KMS-11 (cell line): ENCODE measurements around the gene FGF11.

Experiments used
- H2AFZ ChIP-seq: fragments of 200-600 bp; sonication (generic); 2 replicates; pipeline ENCODE4 v1.6.1; 2016; ENCODE audit warnings: antibody characterized with exemption, mixed run types, low read depth
- H3K27ac ChIP-seq: fragments of 200-600 bp; sonication (generic); 2 replicates; pipeline ENCODE4 v1.6.1; 2016; ENCODE audit warnings: mild to moderate bottlenecking, mixed run types
- H3K27me3 ChIP-seq: fragments of 200-600 bp; sonication (generic); 2 replicates; pipeline ENCODE4 v1.6.1; 2017; ENCODE audit warnings: mild to moderate bottlenecking, low read depth, mixed run types, moderate library complexity; ENCODE audit not compliant: insufficient read depth
- H3K36me3 ChIP-seq: fragments of 200-600 bp; sonication (generic); 2 replicates; pipeline ENCODE4 v1.6.1; 2017; ENCODE audit warnings: mild to moderate bottlenecking, mixed run types; ENCODE audit not compliant: insufficient read depth
- H3K4me1 ChIP-seq: fragments of 200-600 bp; sonication (generic); 2 replicates; pipeline ENCODE4 v1.6.1; 2016; ENCODE audit warnings: mild to moderate bottlenecking, low read depth, mixed run types; ENCODE audit not compliant: poor library complexity, severe bottlenecking
- H3K4me2 ChIP-seq: fragments of 200-600 bp; sonication (generic); 2 replicates; pipeline ENCODE4 v1.7.0; 2016; ENCODE audit warnings: mild to moderate bottlenecking, mixed run types
- H3K4me3 ChIP-seq: fragments of 200-600 bp; sonication (generic); IDR thresholded peaks from 2 replicates; pipeline ENCODE4 v1.6.1; 2017; ENCODE audit warnings: low read depth, low read length, mixed read lengths; ENCODE audit not compliant: insufficient read depth
- H3K79me2 ChIP-seq: fragments of 200-600 bp; sonication (generic); 2 replicates; pipeline ENCODE4 v1.6.1; 2016; ENCODE audit warnings: low read depth, mixed run types; ENCODE audit not compliant: insufficient read depth
- H3K9ac ChIP-seq: fragments of 200-600 bp; sonication (generic); 2 replicates; pipeline ENCODE4 v1.6.1; 2016; ENCODE audit warnings: mild to moderate bottlenecking, mixed run types
- H4K20me1 ChIP-seq: fragments of 200-600 bp; sonication (generic); 2 replicates; pipeline ENCODE4 v1.6.1; 2016; ENCODE audit warnings: mild to moderate bottlenecking, mixed run types; ENCODE audit not compliant: insufficient read depth
- CTCF ChIP-seq: fragments of 200-600 bp; sonication (generic); conservative IDR thresholded peaks from 2 replicates; pipeline ENCODE4 v1.6.1; 2017; ENCODE audit warnings: low read depth, mild to moderate bottlenecking, antibody characterized with exemption, low read length, moderate library complexity, mixed read lengths

Gene FGF11

GRCh38 chr17:7483255-7484066, 44.1 kb downstream of the FGF11 start:
- peak overlapping the region; percentile 97 for H3K9ac ChIP-seq
- no peak overlapping the region for H3K4me3 ChIP-seq
- H3K4me1 ChIP-seq: no peaks in the 10 kb centered on the region
- H4K20me1 ChIP-seq: no peaks in the 10 kb centered on the region
- H3K36me3 ChIP-seq: no peaks in the 10 kb centered on the region
- H3K27me3 ChIP-seq: no peaks in the 10 kb centered on the region
- H3K27ac ChIP-seq: peak overlapping the region; percentile 97
- no peak overlapping the region for H2AFZ ChIP-seq
- H3K4me2 ChIP-seq: peak overlapping the region; percentile 29; the same call in 1 of the 2 replicates
- TF ChIP-seq CTCF: no peak
- peaks cover 18% of the 10 kb centered on the region for H3K79me2 ChIP-seq

- Histone ChIP-seq H3K79me2 (peaks cover 23% of the 10 kb centered on the region), H3K4me2 (peak within 1 kb of the TSS; percentile 29; the same call in 1 of the 2 replicates), H3K36me3 (no peaks in the 10 kb centered on the region), H3K4me1 (no peaks in the 10 kb centered on the region), H3K27me3 (no peaks in the 10 kb centered on the region), H3K27ac (peak within 1 kb of the TSS; percentile 97), H2AFZ (no peak within 1 kb of the TSS), H4K20me1 (no peaks in the 10 kb centered on the region), H3K9ac (peak within 1 kb of the TSS; percentile 97), H3K4me3 (no peak within 1 kb of the TSS)
- no peak for TF ChIP-seq CTCF
Measured at GRCh38 chr17:7484067-7484918, 45.0 kb downstream of the FGF11 start, which contains the start of gene POLR2A. Gene POLR2A, plus strand, starts transcription at chr17:7484366.

- Histone ChIP-seq H3K36me3 (no peaks in the 10 kb centered on the region), H3K27me3 (no peaks in the 10 kb centered on the region), H3K9ac (peak overlapping the region; percentile 12; the same call in 1 of the 2 replicates), H2AFZ (no peak overlapping the region), H3K4me1 (no peaks in the 10 kb centered on the region), H3K79me2 (peaks cover 27% of the 10 kb centered on the region), H3K4me3 (no peak overlapping the region), H3K4me2 (no peak overlapping the region), H3K27ac (no peak overlapping the region), H4K20me1 (no peaks in the 10 kb centered on the region)
- no peak for TF ChIP-seq CTCF
Measured at GRCh38 chr17:7484919-7485377, 45.6 kb downstream of the FGF11 start.

- Histone ChIP-seq H3K4me3 (no peak overlapping the region), H3K9ac (no peak overlapping the region), H3K27me3 (no peaks in the 10 kb centered on the region), H2AFZ (no peak overlapping the region), H4K20me1 (no peaks in the 10 kb centered on the region), H3K79me2 (peaks cover 37% of the 10 kb centered on the region), H3K4me2 (peak overlapping the region; percentile 29; the same call in 1 of the 2 replicates), H3K27ac (no peak overlapping the region), H3K36me3 (no peaks in the 10 kb centered on the region), H3K4me1 (no peaks in the 10 kb centered on the region)
- TF ChIP-seq CTCF: no peak
Measured at GRCh38 chr17:7486181-7486580, 46.9 kb downstream of the FGF11 start.
